Measurements from ENCODE around the gene RECQL5.
"Not testable (repeated sequence)": the region's sequence is repeated elsewhere in the genome, so short reads cannot be mapped to it uniquely, and the experiment has no call there.

Gene RECQL5

GRCh38 chr17:75616521-75617122, 50.3 kb downstream of the RECQL5 start:
- no peak for DNase-seq (ENCODE audit: low read depth)

GRCh38 chr17:75615301-75615700, 51.7 kb downstream of the RECQL5 start:
- no peak for DNase-seq (ENCODE audit: low read depth)

GRCh38 chr17:75614556-75615270, 52.2 kb downstream of the RECQL5 start:
- no peak for DNase-seq (ENCODE audit: low read depth)

GRCh38 chr17:75614006-75614405, 52.9 kb downstream of the RECQL5 start:
- DNase-seq (ENCODE audit: low read depth), result no peak

GRCh38 chr17:75612906-75613626, 53.9 kb downstream of the RECQL5 start:
- no peak for DNase-seq (ENCODE audit: low read depth)

GRCh38 chr17:75611851-75612429, 55.0 kb downstream of the RECQL5 start:
- no peak for DNase-seq (ENCODE audit: low read depth)

GRCh38 chr17:75610103-75610984, 56.6 kb downstream of the RECQL5 start:
- no peak for DNase-seq (ENCODE audit: low read depth)

GRCh38 chr17:75607086-75607485, 59.9 kb downstream of the RECQL5 start:
- DNase-seq (ENCODE audit: low read depth), result no peak

GRCh38 chr17:75605790-75606189, 61.2 kb downstream of the RECQL5 start:
- no peak for DNase-seq (ENCODE audit: low read depth)

GRCh38 chr17:75604034-75604695, 62.8 kb downstream of the RECQL5 start:
- no peak for DNase-seq (ENCODE audit: low read depth)

- no peak for DNase-seq (ENCODE audit: low read depth)
Measured at GRCh38 chr17:75603123-75603522, 63.8 kb downstream of the RECQL5 start.

GRCh38 chr17:75602644-75603043, 64.3 kb downstream of the RECQL5 start:
- no peak for DNase-seq (ENCODE audit: low read depth)

GRCh38 chr17:75601057-75601987, 65.6 kb downstream of the RECQL5 start:
- peak; percentile 36 for DNase-seq (ENCODE audit: low read depth)

- no peak for DNase-seq (ENCODE audit: low read depth)
Measured at GRCh38 chr17:75596320-75597087, 70.5 kb downstream of the RECQL5 start.

GRCh38 chr17:75595920-75596313, 71.0 kb downstream of the RECQL5 start:
- no peak for DNase-seq (ENCODE audit: low read depth)

- DNase-seq (ENCODE audit: low read depth), result no peak
Measured at GRCh38 chr17:75595284-75595919, 71.6 kb downstream of the RECQL5 start.

GRCh38 chr17:75594499-75595283, 72.3 kb downstream of the RECQL5 start:
- no peak for DNase-seq (ENCODE audit: low read depth)

- not testable (repeated sequence) for DNase-seq (ENCODE audit: low read depth)
Measured at GRCh38 chr17:75593430-75593829, 73.5 kb downstream of the RECQL5 start.

Data from EH (cell line).